HUDEP-2 (cell line): ENCODE results near the gene TXNDC11.

ENCODE experiments used
- DNase-seq, 76 experiments: peaks; one replicate each; lab custom pipeline; 2025; ENCODE audit not compliant: unreplicated experiment in 76 of 76; lab: John Stamatoyannopoulos, UW

The TXNDC11 gene

GRCh38 chr16:11725457-11725856, 17.2 kb downstream of the TXNDC11 start:
- no peak for DNase-seq

DNA sequence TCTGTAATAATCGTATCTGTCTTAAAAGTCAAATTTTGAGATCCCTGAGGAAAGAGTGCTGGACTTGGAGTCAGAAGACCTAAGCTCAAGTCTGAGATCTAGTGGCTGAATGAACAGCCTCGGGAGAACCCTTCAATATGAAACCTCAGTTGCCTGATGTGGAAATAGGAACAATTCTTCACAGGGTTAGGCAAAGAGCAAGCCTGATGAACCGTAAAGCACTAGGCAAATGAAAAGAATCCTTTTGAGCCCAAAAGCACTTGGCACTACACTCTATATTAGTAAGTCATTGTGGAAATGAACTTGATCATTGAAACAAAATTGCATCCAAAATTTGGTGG, 20.2 kb downstream of the TXNDC11 start:
- DNase-seq: no peak

DNA sequence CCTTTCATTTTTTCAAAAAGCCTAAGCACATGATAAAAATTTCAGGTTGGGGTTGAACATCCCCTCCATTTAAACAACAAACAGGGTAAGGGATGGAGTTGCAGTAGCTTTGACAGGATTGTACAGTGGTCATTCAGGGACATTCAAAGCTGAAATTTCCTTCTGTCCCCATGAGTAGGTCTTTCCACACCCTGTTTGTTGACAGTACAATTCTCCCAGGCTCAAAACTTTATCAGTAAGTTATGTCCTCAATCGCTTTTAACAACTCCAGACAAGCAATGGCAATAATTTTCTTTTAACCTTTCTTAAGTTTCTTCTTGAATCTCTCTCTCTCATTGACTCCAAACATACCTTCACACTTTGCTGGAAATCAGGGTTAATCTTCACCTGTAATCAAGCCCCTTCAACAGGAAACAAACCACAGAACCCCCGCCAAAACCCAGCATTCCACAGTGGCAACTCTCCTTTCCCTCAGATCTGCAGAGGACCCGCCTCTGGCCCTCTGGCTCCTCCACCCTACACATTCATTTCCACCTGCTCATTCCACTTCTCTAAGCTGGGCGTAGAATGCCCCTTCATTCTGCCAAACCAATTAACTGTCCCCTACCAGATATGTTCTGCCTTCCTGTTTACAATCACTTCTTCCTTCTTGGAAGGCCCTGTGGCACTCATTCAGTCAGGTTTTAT, 20.7 kb downstream of the TXNDC11 start:
- no peak for DNase-seq

- no peak for DNase-seq
These were observed 22.9 kb downstream of the TXNDC11 start for GRCh38 chr16:11719762-11720161.

DNA sequence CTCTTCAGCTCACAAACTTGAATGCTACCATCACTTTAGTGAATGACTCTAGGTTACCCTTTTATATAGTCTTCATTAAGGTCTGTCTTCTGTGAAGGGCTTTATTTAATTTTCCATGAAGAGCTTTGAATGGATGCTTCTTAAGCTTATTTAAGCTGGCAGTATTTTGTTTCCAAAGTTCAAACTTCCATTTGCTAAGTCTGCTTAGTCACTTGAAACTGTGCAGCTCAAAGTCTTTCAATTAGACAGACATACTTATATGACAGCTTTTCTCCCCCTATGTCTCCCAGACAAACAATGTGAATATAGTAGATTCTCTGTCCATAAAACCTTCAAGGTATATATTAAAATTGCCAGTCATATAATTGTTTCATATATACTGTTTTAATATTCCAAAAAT, 23.5 kb downstream of the TXNDC11 start:
- DNase-seq: no peak

- no peak for DNase-seq
These were observed 24.8 kb downstream of the TXNDC11 start for GRCh38 chr16:11717811-11718210.

DNA sequence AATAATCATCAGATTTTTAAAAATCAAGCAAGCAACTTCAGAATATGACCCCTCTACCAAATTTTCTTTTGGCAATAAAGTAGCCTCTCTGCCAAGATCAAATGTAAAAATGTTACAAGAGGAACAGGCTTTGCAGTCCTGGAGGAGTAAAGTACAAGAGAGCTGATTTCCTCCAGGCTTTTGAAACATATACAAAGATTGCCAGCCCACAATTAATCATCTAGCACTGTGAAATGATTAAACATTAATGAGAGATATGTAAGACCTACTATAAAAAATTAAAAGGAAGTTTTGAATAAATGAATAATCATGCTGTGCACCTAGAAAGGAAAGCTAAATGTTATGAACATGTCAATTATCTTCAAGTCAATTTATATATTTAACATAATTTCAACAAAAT, 26.3 kb downstream of the TXNDC11 start:
- DNase-seq: no peak

GRCh38 chr16:11715246-11715947, 27.3 kb downstream of the TXNDC11 start:
- DNase-seq: no peak

DNA sequence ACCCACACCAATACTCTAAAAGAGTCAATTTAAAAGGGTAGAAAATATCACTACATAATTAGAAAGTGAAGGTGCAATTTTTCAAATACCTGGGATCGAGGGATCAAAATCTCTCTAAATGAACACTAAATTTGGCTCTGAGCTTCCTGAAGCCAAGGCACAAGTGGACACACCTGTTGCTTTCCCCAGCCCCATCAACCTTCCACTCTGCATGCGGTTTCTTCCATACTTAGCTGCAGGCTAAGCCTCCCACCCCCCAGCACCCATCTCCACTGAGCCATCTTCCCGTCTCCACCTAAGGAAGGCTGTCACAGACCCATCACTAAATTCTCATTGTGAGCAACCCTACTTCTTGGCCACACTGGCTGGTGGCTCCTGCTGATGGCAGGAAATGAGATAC, 30.5 kb downstream of the TXNDC11 start:
- no peak for DNase-seq

GRCh38 chr16:11711662-11712061, 31.0 kb downstream of the TXNDC11 start:
- DNase-seq: no peak

GRCh38 chr16:11708421-11708820, 34.2 kb downstream of the TXNDC11 start:
- no peak for DNase-seq

DNA sequence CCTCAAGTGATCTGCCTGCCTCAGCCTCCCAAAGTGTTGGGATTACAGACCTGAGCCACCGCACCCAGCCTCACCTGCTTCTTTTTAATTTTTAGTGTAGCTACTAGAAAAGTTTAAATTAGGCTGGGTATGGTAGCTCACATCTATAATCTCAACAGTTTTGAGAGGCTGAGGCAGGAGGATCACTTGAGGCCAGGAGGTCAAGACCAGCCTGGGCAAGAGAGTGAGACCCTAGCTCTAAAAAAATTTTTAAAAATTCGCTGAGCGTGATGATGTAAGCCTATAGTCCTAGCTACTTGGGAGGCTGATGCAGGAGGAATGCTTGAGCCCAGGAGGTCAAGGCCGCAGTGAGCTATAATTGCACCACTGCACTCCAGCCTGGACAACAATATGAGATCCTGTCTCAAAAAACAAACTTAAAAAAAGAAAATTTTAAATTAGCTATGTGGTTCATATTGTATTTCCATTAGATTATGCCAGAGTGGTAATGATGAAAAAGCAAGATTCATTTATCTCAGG, 34.9 kb downstream of the TXNDC11 start:
- DNase-seq: no peak

DNA sequence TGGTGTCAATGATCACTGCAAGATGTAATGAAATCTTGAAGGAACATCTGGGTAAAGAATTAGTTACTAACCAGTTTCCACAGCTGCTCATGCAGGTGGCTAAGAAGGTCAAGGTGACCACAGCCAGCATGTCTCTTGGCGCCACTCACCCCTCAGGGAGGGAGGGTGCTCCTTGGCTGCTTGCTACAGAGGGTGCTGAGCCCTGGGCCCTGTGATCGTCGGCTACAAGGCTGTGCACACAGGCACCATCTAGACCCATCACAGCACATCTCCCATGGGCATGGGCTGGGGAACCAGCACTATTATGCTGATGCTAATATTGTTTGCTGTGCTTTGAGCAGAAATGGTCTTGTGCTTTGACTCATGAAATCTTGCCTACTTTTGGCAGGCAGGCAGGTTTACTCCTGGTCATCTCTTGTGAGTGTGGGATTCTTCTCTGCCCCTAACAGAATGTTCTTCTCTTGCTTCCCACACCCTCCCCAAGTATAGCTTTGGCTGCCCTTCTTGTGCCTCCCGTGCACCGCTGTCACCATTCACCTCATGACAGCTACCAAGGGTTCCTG, 36.4 kb downstream of the TXNDC11 start:
- DNase-seq: no peak

GRCh38 chr16:11705311-11706025, 37.2 kb downstream of the TXNDC11 start:
- DNase-seq: no peak

- DNase-seq: no peak
These were observed 42.2 kb downstream of the TXNDC11 start for GRCh38 chr16:11700264-11701029.

- DNase-seq: no peak
These were observed 43.3 kb downstream of the TXNDC11 start for GRCh38 chr16:11699234-11699894.

GRCh38 chr16:11698271-11698689, 44.4 kb downstream of the TXNDC11 start:
- peak in 1 of 76 experiments; percentile 14 for DNase-seq

GRCh38 chr16:11697319-11697718, 45.3 kb downstream of the TXNDC11 start:
- DNase-seq: no peak

DNA sequence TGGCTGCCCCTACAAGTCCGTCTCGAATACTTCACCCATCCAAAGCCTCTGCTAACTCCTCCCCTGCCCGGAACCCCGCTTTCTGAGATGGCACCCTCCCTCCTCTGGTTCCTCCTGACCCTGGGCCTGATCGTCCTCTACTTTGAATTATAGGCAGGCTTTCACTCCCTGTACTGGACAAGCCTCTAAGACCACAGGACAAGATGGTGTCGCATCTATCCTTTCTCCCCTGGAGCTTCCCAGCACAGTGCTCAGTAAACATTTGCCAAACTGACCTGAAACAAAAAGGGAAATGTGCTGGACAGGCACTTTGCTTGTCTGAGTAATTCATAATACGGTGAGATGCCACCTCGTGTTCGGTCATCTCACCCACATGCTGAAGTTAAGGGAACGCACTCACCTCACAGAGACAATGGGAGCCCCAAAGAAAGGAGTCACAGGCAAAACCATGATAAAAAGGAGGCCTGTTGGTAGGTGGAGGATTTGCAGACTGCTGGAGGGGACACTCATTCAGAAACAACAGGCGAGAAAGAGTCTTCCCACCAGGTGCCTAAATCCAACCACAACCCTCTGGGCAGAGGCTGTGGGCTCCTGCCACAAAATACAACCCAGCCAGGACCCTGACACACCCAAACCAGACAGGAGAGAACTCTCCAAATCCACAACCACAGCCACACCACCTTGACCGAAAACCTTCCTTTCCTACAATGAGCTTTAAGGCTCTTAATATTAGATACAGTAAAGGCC, 46.2 kb downstream of the TXNDC11 start:
- DNase-seq: no peak
